Measurements from ENCODE around the gene MORC2. TPM values are rescaled to one million over a fixed set of nuclear protein-coding genes. Genes with fewer than 3 reads are reported as not detected.

The MORC2 gene
- total and polyA plus RNA-seq, 2 of the 13 experiments (the other 11 are each of a cell fraction or from before 2014, with no cell fraction given): 11.9 to 18.3 TPM

DNA sequence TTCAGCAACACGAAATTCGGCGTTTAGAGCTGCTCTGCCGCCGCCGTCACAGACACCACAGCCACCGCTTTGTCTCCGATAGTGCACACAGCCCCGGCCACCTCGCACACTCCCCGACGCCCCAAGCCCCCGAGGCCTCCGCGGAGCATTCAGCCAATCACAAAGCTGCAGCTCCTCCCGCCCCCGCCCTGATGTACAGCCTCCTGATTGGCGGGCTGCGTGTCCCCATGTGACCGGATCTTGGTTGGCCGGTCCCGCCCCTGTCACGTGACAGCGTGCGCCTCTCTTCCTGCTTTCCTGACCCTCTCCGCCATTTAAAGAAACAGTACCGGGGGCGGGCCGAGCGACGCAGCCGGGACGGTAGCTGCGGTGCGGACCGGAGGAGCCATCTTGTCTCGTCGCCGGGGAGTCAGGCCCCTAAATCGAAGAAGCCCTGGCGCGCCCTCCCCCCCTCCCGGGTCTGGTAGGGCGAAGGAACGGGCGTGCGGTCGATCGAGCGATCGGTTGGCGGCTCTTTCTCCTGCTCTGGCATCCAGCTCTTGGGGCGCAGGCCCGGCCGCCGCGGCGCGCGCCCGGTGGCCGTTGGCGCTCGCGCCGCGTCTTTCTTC lies 454 bp upstream of the MORC2 start, which contains the start of gene TUG1 (continued):
- TF ChIP-seq, protein P1, sequence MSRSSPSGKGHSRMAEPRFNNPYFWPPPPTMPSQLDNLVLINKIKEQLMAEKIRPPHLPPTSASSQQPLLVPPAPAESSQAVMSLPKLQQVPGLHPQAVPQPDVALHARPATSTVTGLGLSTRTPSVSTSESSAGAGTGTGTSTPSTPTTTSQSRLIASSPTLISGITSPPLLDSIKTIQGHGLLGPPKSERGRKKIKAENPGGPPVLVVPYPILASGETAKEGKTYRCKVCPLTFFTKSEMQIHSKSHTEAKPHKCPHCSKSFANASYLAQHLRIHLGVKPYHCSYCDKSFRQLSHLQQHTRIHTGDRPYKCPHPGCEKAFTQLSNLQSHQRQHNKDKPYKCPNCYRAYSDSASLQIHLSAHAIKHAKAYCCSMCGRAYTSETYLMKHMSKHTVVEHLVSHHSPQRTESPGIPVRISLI (CRISPR knock-in tag; IDR thresholded peaks at IDR 0.05; ENCODE audit: borderline replicate concordance): peak; percentile 30; the same call in 1 of the 2 replicates
- TF ChIP-seq, protein P2, sequence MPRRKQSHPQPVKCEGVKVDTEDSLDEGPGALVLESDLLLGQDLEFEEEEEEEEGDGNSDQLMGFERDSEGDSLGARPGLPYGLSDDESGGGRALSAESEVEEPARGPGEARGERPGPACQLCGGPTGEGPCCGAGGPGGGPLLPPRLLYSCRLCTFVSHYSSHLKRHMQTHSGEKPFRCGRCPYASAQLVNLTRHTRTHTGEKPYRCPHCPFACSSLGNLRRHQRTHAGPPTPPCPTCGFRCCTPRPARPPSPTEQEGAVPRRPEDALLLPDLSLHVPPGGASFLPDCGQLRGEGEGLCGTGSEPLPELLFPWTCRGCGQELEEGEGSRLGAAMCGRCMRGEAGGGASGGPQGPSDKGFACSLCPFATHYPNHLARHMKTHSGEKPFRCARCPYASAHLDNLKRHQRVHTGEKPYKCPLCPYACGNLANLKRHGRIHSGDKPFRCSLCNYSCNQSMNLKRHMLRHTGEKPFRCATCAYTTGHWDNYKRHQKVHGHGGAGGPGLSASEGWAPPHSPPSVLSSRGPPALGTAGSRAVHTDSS (CRISPR knock-in tag; conservative IDR thresholded peaks at IDR 0.05): no peak
- TF ChIP-seq RFX1 (IDR thresholded peaks at IDR 0.05) (no peak), ELF3 (CRISPR knock-in tag; IDR thresholded peaks at IDR 0.05) (peak; percentile 91), POLR2AphosphoS2 (IDR thresholded peaks at IDR 0.05; ENCODE audit: low read depth, low read length) (peak; percentile 69; the same call in 1 of the 2 replicates), ZNF589 (CRISPR knock-in tag; conservative IDR thresholded peaks at IDR 0.05) (peak; percentile 61; the same call in 1 of the 2 replicates), STAT5B (CRISPR knock-in tag; IDR thresholded peaks at IDR 0.05) (no peak), ISL2 (CRISPR knock-in tag; IDR thresholded peaks at IDR 0.05) (no peak), MAFF (IDR thresholded peaks at IDR 0.05; ENCODE audit: low read depth, low read length) (no peak), ARNT (IDR thresholded peaks at IDR 0.05) (no peak), RXRA (CRISPR knock-in tag; IDR thresholded peaks at IDR 0.05) (peak; percentile 49), BRD4 (CRISPR knock-in tag; IDR thresholded peaks at IDR 0.05) (peak; percentile 50; the same call in 1 of the 2 replicates), WIZ (CRISPR knock-in tag; IDR thresholded peaks at IDR 0.05) (peak; percentile 38; the same call in 1 of the 2 replicates), PPARG (CRISPR knock-in tag; conservative IDR thresholded peaks at IDR 0.05) (peak; percentile 43; the same call in 1 of the 2 replicates)
- TF ChIP-seq, protein P3, sequence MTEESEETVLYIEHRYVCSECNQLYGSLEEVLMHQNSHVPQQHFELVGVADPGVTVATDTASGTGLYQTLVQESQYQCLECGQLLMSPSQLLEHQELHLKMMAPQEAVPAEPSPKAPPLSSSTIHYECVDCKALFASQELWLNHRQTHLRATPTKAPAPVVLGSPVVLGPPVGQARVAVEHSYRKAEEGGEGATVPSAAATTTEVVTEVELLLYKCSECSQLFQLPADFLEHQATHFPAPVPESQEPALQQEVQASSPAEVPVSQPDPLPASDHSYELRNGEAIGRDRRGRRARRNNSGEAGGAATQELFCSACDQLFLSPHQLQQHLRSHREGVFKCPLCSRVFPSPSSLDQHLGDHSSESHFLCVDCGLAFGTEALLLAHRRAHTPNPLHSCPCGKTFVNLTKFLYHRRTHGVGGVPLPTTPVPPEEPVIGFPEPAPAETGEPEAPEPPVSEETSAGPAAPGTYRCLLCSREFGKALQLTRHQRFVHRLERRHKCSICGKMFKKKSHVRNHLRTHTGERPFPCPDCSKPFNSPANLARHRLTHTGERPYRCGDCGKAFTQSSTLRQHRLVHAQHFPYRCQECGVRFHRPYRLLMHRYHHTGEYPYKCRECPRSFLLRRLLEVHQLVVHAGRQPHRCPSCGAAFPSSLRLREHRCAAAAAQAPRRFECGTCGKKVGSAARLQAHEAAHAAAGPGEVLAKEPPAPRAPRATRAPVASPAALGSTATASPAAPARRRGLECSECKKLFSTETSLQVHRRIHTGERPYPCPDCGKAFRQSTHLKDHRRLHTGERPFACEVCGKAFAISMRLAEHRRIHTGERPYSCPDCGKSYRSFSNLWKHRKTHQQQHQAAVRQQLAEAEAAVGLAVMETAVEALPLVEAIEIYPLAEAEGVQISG (CRISPR knock-in tag; IDR thresholded peaks at IDR 0.05): peak; percentile 73
- TF ChIP-seq, protein P4, sequence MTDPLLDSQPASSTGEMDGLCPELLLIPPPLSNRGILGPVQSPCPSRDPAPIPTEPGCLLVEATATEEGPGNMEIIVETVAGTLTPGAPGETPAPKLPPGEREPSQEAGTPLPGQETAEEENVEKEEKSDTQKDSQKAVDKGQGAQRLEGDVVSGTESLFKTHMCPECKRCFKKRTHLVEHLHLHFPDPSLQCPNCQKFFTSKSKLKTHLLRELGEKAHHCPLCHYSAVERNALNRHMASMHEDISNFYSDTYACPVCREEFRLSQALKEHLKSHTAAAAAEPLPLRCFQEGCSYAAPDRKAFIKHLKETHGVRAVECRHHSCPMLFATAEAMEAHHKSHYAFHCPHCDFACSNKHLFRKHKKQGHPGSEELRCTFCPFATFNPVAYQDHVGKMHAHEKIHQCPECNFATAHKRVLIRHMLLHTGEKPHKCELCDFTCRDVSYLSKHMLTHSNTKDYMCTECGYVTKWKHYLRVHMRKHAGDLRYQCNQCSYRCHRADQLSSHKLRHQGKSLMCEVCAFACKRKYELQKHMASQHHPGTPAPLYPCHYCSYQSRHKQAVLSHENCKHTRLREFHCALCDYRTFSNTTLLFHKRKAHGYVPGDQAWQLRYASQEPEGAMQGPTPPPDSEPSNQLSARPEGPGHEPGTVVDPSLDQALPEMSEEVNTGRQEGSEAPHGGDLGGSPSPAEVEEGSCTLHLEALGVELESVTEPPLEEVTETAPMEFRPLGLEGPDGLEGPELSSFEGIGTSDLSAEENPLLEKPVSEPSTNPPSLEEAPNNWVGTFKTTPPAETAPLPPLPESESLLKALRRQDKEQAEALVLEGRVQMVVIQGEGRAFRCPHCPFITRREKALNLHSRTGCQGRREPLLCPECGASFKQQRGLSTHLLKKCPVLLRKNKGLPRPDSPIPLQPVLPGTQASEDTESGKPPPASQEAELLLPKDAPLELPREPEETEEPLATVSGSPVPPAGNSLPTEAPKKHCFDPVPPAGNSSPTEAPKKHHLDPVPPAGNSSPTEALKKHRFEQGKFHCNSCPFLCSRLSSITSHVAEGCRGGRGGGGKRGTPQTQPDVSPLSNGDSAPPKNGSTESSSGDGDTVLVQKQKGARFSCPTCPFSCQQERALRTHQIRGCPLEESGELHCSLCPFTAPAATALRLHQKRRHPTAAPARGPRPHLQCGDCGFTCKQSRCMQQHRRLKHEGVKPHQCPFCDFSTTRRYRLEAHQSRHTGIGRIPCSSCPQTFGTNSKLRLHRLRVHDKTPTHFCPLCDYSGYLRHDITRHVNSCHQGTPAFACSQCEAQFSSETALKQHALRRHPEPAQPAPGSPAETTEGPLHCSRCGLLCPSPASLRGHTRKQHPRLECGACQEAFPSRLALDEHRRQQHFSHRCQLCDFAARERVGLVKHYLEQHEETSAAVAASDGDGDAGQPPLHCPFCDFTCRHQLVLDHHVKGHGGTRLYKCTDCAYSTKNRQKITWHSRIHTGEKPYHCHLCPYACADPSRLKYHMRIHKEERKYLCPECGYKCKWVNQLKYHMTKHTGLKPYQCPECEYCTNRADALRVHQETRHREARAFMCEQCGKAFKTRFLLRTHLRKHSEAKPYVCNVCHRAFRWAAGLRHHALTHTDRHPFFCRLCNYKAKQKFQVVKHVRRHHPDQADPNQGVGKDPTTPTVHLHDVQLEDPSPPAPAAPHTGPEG (CRISPR knock-in tag; IDR thresholded peaks at IDR 0.05): no peak
- TF ChIP-seq, protein P5, sequence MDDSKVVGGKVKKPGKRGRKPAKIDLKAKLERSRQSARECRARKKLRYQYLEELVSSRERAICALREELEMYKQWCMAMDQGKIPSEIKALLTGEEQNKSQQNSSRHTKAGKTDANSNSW (CRISPR knock-in tag; IDR thresholded peaks at IDR 0.05; ENCODE audit: borderline replicate concordance): peak; percentile 20; the same call in 1 of the 2 replicates

Measured in HepG2 (cell line).